Suppressor macrophage (primary cell): ENCODE results near the gene CXCL12.
A peak's percentile ranks its signal among the peaks of the same experiment; 100 is the strongest.

ENCODE experiments used
- DNase-seq, 4 experiments: peaks; one replicate each; pipeline ENCODE4 v3.0.0-alpha.2; 2020 to 2022

CXCL12 gene

GRCh38 chr10:44362866-44363711 is 21.8 kb downstream of the CXCL12 start:
- DNase-seq = no peak

- no peak for DNase-seq
These were observed 23.8 kb downstream of the CXCL12 start for GRCh38 chr10:44361109-44361508.

- no peak for DNase-seq
These were observed 26.7 kb downstream of the CXCL12 start for GRCh38 chr10:44358080-44358771.

- no peak for DNase-seq
These were observed 27.8 kb downstream of the CXCL12 start for GRCh38 chr10:44357023-44357540.

GRCh38 chr10:44356139-44357022 is 28.5 kb downstream of the CXCL12 start:
- no peak for DNase-seq

GRCh38 chr10:44355630-44356029 is 29.3 kb downstream of the CXCL12 start:
- DNase-seq = no peak

GRCh38 chr10:44354771-44355170 is 30.1 kb downstream of the CXCL12 start:
- DNase-seq = no peak

GRCh38 chr10:44353721-44354120 is 31.2 kb downstream of the CXCL12 start:
- DNase-seq = no peak

- DNase-seq = no peak
These were observed 31.8 kb downstream of the CXCL12 start for GRCh38 chr10:44353128-44353390.

- peak in 2 of 4 experiments; percentile 17 to 18 for DNase-seq
These were observed 32.4 kb downstream of the CXCL12 start for GRCh38 chr10:44352316-44353127.

GRCh38 chr10:44348496-44348895 is 36.4 kb downstream of the CXCL12 start:
- no peak for DNase-seq

GRCh38 chr10:44347609-44348400 is 37.1 kb downstream of the CXCL12 start:
- no peak for DNase-seq

GRCh38 chr10:44344727-44345126 is 40.2 kb downstream of the CXCL12 start:
- DNase-seq = no peak

GRCh38 chr10:44343843-44344242 is 41.1 kb downstream of the CXCL12 start:
- DNase-seq = no peak

- DNase-seq = no peak
These were observed 43.0 kb downstream of the CXCL12 start for GRCh38 chr10:44341886-44342285.

GRCh38 chr10:44340557-44340956 is 44.3 kb downstream of the CXCL12 start:
- DNase-seq = no peak

GRCh38 chr10:44339218-44339617 is 45.7 kb downstream of the CXCL12 start:
- DNase-seq = no peak

GRCh38 chr10:44337081-44337480 is 47.8 kb downstream of the CXCL12 start:
- DNase-seq = no peak

- no peak for DNase-seq
These were observed 49.4 kb downstream of the CXCL12 start for GRCh38 chr10:44335330-44336021.

- DNase-seq = no peak
These were observed 50.2 kb downstream of the CXCL12 start for GRCh38 chr10:44334621-44335184.
